ENCODE results near the gene TTC38. TPM values are rescaled to one million over a fixed set of nuclear protein-coding genes. Genes with fewer than 3 reads are reported as not detected.

TTC38 gene
- total RNA-seq, 1 experiment from 2014 or later, result 21.8 TPM

DNA sequence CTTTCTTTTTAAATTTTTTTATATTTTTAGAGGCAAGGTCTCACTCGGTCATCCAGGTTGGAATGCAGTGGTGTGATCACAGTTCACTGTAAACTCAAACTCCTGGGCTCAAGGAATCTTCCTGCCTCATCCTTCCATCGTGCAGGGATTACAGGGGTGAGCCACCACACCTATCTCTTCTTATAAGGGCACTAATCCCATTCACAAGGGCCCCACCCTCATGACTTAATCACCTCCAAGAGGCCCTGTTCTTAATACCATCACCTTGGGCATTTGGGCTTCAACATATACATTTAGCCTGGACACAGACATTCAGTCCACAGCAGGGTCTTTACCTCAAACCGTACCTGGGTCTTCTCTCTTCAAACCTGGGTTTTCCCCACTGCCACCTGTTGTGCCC lies 24.4 kb downstream of the TTC38 start:
- Histone ChIP-seq H3K36me3 (replicated peaks; ENCODE audit: control insufficient read depth, insufficient read depth, low read length) (no peaks in the 10 kb centered on the region), H3K4me3 (ENCODE audit: insufficient read depth, low read depth, low read length) (no peak overlapping the region), H3K27me3 (ENCODE audit: control insufficient read depth, insufficient read depth, low read length) (no peaks in the 10 kb centered on the region)
- no peak for DNase-seq

DNA sequence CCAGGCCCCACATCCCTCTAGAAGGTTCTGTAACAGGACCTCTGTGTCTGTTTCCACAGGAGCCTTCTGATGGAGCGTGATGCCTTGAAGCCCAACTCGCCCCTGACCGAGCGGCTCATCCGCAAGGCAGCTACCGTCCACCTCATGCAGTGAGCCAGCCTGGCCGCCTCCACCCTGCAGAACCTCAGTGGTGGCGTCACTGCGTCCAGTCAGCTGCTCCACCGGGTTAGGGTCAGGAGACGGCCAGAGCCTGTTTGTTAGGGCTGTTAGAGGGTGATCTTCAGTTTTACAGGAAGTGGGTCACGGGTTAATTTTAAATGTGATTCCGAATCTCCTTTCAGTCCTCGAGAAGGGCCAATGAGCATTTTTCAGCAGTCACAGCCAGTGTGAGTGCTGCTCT lies 24.9 kb downstream of the TTC38 start:
- peak; percentile 36 for DNase-seq
- Histone ChIP-seq H3K27me3 (ENCODE audit: control insufficient read depth, insufficient read depth, low read length) (no peaks in the 10 kb centered on the region), H3K4me3 (ENCODE audit: insufficient read depth, low read depth, low read length) (no peak overlapping the region), H3K36me3 (replicated peaks; ENCODE audit: control insufficient read depth, insufficient read depth, low read length) (no peaks in the 10 kb centered on the region)

DNA sequence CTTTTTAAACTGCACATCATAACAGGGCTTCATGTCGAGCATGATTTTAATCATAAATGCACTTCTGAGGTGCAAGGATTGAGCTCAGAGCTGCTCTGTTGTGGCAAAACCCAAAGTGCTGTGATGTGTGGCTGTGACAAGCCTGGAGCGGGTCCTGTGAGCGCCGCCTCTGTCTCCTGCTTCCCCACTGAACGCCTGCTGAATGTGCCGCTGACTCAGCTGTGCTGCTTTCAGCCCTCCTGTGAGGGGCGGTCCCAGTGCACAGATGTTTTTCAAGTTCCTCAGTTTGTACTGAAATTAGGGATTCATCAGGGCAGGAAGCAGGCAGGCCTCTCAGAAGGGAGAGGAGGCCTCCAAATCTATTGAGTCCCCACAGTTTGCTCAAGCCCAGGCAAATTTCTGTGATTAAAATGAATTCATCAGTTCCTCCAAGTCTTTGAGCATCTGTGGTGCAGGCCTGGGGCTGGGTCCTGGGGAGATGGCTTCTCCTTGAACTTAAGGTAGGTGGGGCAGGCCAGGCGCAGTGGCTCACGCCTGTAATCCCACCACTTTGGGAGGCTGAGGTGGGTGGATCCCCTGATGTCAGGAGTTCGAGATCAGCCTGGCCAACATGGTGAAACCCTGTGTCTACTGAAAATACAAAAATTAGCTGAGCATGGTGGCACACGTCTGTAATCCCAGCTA lies 25.9 kb downstream of the TTC38 start:
- peaks cover 4% of the 10 kb centered on the region for H3K36me3 ChIP-seq (replicated peaks; ENCODE audit: control insufficient read depth, insufficient read depth, low read length)
- H3K4me3 ChIP-seq (ENCODE audit: insufficient read depth, low read depth, low read length), result no peak overlapping the region
- H3K27me3 ChIP-seq (ENCODE audit: control insufficient read depth, insufficient read depth, low read length), result no peaks in the 10 kb centered on the region
- DNase-seq, result peak; percentile 48

DNA sequence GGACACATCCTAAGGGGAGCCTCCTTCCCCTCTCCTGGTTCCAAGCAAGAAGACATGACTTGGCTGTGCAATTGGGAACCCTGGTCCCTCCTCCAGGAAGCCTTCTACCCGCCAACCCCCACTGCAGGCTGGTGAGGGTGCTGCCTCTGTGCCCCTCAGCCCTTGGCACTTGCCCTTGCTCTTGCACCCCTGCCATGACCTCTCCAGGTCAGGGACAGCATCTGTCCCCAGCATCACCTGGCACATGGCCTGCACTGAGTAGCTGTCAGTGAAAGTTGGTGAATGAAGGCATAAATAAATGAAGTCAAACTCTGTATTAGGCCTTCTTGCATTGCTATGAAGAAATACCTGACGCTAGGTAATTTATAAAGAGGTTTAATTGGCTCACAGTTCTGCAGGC lies 27.0 kb downstream of the TTC38 start:
- Histone ChIP-seq H3K36me3 (replicated peaks; ENCODE audit: control insufficient read depth, insufficient read depth, low read length) (peaks cover 10% of the 10 kb centered on the region), H3K4me3 (ENCODE audit: insufficient read depth, low read depth, low read length) (no peak overlapping the region), H3K27me3 (ENCODE audit: control insufficient read depth, insufficient read depth, low read length) (no peaks in the 10 kb centered on the region)
- DNase-seq, result peak; percentile 40

DNA sequence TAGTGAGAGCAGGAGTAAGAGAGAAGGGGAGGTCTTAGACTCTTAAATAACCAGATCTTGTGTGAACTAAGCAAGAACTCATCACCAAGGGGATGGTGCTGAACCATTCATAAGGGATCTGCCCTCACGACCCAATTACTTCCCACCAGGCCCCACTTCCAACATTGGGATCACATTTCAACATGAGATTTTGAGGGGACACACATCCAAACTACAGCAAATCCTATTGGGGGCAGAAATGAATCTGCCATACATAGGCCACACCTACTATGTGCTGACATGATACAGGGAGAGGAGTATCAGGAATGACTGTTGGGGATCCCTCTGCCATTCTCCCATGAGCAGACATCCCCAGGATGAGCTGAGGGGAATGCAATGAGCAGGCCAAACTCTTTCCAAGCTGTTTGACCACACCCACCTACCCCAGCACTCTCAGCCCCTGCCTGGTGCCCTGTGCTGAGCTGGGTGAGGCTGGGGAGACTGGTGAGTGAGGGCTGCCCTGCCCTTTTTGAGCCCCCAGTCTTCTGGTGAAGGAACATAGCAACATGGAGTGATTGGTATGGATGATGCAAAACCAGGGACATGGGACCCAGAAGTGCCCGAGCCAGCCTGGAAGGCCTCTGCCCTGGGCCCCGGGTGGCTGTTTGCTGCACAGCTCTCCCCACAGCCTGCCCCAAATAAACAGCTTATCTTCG lies 27.6 kb downstream of the TTC38 start:
- DNase-seq, result peak; percentile 64
- H3K27me3 ChIP-seq (ENCODE audit: control insufficient read depth, insufficient read depth, low read length), result no peaks in the 10 kb centered on the region

DNA sequence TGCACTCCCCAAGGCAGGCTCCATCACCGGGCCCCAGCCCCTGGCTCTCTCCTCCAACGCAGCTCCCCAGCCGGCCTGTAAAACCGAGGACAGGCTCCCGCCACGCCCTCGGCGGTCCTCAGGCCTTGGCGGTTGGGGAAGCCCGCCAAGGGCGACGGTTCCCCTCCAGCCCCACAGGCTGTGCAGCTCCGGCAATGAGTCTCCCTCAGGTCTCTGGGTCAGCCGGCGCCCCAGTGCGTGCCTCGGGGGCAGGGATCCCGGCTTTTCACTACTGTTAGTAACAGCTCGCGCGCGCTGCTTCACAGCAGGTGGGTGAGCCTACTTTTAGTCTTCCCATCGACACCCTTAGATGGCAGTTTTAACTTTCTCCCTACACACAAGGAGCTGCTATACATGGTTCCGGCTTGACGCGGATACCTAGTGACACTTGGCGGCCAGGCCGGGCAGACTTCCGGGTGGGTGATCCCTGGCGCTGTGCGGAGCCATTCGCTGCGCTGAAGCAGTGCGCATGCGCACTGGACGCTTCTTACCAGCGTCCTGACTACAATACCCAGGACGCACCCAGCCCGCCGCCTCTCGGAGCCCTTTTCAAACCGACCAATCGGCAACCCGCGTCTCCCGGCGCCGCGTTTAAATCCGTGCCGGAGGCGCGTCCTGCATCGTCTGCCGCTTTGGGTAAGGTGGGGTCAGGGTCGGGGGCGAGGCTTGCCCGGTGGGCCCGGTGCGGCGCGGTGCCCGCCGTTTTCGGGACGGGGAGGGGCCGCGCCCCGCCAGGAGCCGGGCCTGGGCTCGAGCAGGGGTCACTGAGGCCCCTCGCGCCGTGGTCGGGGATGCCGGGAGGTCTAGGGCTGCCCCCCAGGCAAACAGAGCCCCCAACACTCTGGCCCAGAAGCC lies 28.7 kb downstream of the TTC38 start, which contains the start of gene GTSE1:
GTSE1 (plus strand) TSS at position 614 of the 894 bp plus-strand sequence. CDS start 531 bp downstream, outside the sequence.
- peak within 1 kb of the TSS; percentile 93 for H3K4me3 ChIP-seq (ENCODE audit: insufficient read depth, low read depth, low read length)
- H3K27me3 ChIP-seq (ENCODE audit: control insufficient read depth, insufficient read depth, low read length), result no peaks in the 10 kb centered on the region
- H3K36me3 ChIP-seq (replicated peaks; ENCODE audit: control insufficient read depth, insufficient read depth, low read length), result peaks cover 19% of the 10 kb centered on the region
- DNase-seq, result peak; percentile 99

More for the DNA sequence above, 27.6 kb downstream of the TTC38 start:
- Histone ChIP-seq H3K4me3 (ENCODE audit: insufficient read depth, low read depth, low read length) (peak overlapping the region; percentile 54), H3K36me3 (replicated peaks; ENCODE audit: control insufficient read depth, insufficient read depth, low read length) (peaks cover 14% of the 10 kb centered on the region)

DNA sequence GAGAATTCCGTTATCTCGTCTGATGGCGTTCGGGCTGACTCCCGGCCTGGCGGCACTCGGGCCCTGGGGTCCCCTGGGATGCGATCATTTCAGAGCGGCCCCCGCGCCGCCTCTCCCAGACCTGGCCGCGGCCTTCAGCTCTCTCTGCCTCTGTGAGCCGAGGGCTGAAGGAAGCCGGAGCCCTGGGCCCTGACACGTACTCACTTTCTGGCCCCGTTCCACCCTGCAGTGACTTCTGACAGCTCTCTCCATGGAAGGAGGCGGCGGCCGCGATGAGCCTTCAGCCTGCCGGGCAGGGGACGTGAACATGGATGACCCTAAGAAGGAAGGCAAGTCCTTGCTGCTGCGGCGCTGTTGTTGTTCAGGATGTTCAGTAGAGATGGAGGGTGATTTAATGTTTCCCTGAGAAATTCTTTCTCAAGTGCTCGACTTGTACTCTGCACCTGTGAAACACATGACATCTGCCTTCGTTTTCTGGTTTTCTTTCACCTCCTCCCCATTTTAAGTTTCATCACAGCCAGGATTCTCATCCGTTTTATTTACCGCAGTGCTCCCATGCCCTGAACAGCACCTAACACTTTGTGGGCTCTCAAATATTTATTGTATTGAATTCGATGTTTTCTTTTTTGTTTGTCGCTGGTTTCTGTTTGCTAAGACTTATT lies 29.5 kb downstream of the TTC38 start:
- Histone ChIP-seq H3K36me3 (replicated peaks; ENCODE audit: control insufficient read depth, insufficient read depth, low read length) (peaks cover 19% of the 10 kb centered on the region), H3K27me3 (ENCODE audit: control insufficient read depth, insufficient read depth, low read length) (no peaks in the 10 kb centered on the region), H3K4me3 (ENCODE audit: insufficient read depth, low read depth, low read length) (peak overlapping the region; percentile 93)
- DNase-seq, result peak; percentile 83

DNA sequence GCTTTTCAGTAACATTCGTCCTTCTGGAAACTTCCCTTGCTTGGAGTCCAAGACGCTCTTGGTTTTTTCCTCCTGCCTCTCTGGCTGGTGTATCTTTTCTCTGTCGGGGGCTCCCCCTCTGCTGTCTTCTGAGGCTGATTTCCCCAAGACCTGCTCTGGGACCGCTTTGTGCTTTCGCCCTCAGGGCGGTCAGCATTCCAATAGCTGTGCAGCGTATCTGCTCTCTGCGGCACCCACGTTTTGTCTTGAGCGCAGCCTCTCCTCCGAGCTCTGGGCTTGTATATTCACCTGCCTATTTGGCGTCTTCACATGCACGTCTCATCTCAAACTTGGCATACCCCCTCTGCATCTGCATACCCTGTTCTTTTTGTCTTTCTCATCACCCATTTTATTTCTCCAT lies 31.3 kb downstream of the TTC38 start:
- Histone ChIP-seq H3K36me3 (replicated peaks; ENCODE audit: control insufficient read depth, insufficient read depth, low read length) (peaks cover 19% of the 10 kb centered on the region), H3K4me3 (ENCODE audit: insufficient read depth, low read depth, low read length) (no peak overlapping the region), H3K27me3 (ENCODE audit: control insufficient read depth, insufficient read depth, low read length) (no peaks in the 10 kb centered on the region)
- no peak for DNase-seq

DNA sequence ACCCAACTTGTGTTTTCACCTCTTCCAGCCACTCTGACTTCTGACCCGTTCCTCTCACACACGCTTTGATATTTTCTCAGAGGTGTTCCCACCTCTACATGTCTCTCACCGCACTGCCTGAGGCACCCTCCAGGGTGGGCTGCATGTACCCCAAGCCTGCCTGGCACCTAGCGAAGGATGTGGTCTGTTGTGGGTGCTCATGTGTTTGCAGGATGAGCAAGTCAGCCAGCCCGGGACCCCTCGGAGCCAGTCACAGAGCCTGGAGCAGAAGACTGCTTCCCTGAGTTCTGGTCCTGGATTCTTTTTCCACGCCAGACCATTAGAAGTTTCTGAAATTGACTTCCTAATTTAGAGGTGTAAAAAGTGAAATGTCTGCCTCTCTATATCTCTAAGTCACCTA lies 32.7 kb downstream of the TTC38 start:
- no peak overlapping the region for H3K4me3 ChIP-seq (ENCODE audit: insufficient read depth, low read depth, low read length)
- no peak for DNase-seq
- no peaks in the 10 kb centered on the region for H3K27me3 ChIP-seq (ENCODE audit: control insufficient read depth, insufficient read depth, low read length)
- peaks cover 19% of the 10 kb centered on the region for H3K36me3 ChIP-seq (replicated peaks; ENCODE audit: control insufficient read depth, insufficient read depth, low read length)

DNA sequence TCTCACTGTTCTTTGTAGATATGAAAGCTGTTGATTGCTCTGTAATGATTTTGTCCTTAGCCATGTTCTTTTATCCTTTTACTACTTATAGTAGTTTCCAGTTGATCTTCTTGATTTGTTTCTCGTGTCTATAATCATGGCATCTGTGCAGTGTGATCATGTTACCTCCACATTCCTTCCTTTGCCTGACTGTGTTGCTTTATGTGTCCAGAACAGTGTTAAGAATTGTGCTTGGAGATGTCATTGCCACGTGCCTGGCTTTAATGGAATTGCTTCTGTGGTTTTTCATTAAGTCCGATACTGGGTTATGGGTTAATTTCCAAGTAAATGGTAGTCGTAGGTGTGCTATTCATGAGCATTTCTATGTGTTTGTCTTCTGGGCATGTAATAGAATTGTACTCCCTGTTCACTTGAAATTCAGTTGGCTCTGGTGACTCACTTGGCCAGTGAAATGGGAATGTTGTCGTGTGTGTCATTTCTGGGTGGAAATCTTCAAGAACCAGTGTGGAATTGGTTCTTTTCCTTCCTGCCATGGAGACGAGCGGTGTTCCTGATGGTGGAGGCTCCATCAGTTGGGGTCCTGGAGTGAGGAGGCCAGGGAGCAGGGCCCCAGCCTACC lies 35.6 kb downstream of the TTC38 start:
- no peak for DNase-seq
- no peaks in the 10 kb centered on the region for H3K27me3 ChIP-seq (ENCODE audit: control insufficient read depth, insufficient read depth, low read length)
- H3K4me3 ChIP-seq (ENCODE audit: insufficient read depth, low read depth, low read length), result no peak overlapping the region
- peaks cover 19% of the 10 kb centered on the region for H3K36me3 ChIP-seq (replicated peaks; ENCODE audit: control insufficient read depth, insufficient read depth, low read length)

DNA sequence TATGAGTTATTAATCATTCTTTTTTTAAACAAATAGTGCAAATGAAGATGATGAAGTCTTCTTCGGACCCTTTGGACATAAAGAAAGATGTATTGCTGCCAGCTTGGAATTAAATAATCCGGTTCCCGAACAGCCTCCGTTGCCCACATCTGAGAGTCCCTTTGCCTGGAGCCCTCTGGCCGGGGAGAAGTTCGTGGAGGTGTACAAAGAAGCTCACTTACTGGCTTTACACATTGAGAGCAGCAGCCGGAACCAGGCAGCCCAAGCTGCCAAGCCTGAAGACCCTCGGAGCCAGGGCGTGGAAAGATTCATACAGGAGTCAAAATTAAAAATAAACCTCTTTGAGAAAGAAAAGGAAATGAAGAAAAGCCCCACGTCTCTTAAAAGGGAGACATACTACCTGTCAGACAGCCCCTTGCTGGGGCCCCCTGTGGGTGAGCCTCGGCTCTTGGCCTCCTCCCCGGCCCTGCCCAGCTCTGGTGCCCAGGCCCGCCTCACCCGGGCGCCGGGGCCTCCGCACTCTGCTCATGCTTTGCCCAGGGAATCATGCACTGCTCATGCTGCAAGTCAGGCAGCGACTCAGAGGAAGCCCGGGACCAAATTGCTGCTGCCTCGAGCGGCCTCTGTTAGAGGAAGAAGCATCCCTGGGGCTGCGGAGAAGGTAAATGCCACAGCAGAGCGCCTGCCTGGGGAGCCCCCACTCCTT lies 40.6 kb downstream of the TTC38 start:
- no peak overlapping the region for H3K4me3 ChIP-seq (ENCODE audit: insufficient read depth, low read depth, low read length)
- peak; percentile 32 for DNase-seq
- no peaks in the 10 kb centered on the region for H3K27me3 ChIP-seq (ENCODE audit: control insufficient read depth, insufficient read depth, low read length)
- H3K36me3 ChIP-seq (replicated peaks; ENCODE audit: control insufficient read depth, insufficient read depth, low read length), result peaks cover 7% of the 10 kb centered on the region

DNA sequence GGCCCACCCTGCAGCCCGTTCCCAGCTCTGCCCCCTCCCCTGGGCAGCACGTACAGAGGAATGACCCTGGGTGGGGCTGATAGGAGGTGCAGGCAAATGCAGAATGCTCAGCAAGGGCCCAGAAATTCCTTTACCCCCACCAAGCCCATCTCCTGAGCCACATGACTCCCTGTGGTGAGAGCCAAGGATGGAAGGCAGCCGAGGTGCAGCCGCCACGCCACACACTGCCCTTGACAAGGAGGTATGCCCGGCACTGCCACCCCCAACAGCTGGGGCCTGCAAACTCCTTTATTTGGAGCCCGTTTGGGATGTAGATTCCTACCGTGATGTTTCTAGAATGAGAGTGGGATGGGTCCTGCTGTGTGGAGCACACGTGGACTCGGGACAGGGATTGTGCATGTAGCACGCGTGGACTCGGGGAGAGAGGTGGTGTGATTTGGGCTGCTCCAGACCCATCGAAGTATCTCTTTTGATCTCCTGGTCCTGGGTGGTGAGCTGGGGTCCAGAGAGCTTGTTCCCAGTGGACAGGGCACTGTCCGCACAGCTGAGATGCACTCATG lies 41.8 kb downstream of the TTC38 start:
- H3K4me3 ChIP-seq (ENCODE audit: insufficient read depth, low read depth, low read length), result no peak overlapping the region
- peak; percentile 36 for DNase-seq
- H3K36me3 ChIP-seq (replicated peaks; ENCODE audit: control insufficient read depth, insufficient read depth, low read length), result peaks cover 11% of the 10 kb centered on the region
- H3K27me3 ChIP-seq (ENCODE audit: control insufficient read depth, insufficient read depth, low read length), result no peaks in the 10 kb centered on the region

DNA sequence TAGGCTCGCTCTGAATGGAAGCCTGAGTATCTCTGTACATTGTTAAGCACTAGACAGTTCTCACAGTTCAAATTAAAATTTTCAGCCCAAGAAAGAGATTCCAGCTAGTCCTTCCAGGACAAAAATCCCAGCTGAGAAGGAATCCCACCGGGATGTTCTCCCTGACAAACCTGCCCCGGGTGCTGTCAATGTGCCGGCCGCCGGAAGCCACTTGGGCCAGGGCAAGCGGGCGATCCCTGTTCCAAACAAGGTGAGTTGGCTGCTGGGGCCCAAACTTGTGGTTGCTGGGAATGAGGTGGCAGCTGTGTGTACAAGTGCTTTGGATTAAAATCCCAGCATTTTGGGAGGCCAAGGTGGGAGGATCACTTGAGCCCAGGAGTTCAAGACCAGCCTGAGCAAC lies 44.2 kb downstream of the TTC38 start:
- H3K27me3 ChIP-seq (ENCODE audit: control insufficient read depth, insufficient read depth, low read length), result no peaks in the 10 kb centered on the region
- peaks cover 16% of the 10 kb centered on the region for H3K36me3 ChIP-seq (replicated peaks; ENCODE audit: control insufficient read depth, insufficient read depth, low read length)
- DNase-seq, result no peak
- H3K4me3 ChIP-seq (ENCODE audit: insufficient read depth, low read depth, low read length), result no peak overlapping the region
